GM18867 (cell line): ENCODE results near the gene PKP4.
"Not testable (repeated sequence)": the region's sequence is repeated elsewhere in the genome, so short reads cannot be mapped to it uniquely, and the experiment has no call there.

Experiments
- ATAC-seq: cut with Tn5 transposase; IDR thresholded peaks from one replicate; pipeline ENCODE4 v1.9.1; 2021; ENCODE audit warnings: mild to moderate bottlenecking, moderate library complexity; ENCODE audit not compliant: unreplicated experiment

PKP4 gene

DNA sequence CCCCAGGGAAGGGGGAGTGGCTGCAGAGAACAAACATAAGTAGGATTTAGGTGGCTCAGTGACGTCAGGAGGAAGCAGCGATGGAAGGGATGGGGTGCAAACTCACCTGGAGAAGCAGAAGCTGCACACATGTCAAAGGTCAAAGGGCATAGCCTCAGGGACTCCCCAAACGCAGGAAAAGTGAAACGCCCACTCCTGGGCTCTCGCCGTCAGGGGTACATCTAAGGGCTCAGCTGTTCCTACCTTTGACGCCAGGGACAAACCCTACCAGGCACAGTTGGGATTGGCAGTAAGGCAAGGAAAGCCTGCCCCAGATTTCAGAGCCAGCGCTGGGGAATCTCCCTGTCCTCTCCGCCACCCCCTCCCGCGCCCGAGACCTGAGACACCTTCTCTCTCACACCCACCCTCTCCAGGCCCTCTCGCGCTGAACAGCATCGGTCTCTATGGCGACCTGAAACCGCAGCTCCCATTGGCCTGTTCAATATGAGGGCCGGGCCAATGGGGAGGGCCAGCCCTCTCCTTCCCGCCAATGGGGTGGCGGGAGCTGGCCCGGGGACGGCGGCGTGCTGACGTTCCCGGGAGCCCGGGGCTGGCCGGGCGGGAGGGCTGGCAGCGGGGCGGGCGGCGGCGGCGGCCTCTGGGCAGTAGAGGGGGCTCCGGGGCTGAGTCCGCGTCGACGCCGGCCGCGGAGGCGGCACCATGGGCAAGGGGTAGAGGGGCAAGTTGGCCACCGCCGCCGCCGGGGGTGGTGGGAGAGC, at the start of gene PKP4, which contains the start of gene CCDC148:
Gene PKP4 (plus strand): TSS at position 644 of the 758 bp plus-strand sequence. CDS start 76,233 bp downstream, outside the sequence.
Gene CCDC148 (minus strand): TSS at position 445 of the 758 bp plus-strand sequence. CDS start 314 bp downstream, at position 131.
- peak; percentile 94 for ATAC-seq

- no peak for ATAC-seq
Observed at GRCh38 chr2:158407031-158407430, 49.7 kb upstream of the PKP4 start.

GRCh38 chr2:158410132-158410531, 46.6 kb upstream of the PKP4 start:
- ATAC-seq, result no peak

DNA sequence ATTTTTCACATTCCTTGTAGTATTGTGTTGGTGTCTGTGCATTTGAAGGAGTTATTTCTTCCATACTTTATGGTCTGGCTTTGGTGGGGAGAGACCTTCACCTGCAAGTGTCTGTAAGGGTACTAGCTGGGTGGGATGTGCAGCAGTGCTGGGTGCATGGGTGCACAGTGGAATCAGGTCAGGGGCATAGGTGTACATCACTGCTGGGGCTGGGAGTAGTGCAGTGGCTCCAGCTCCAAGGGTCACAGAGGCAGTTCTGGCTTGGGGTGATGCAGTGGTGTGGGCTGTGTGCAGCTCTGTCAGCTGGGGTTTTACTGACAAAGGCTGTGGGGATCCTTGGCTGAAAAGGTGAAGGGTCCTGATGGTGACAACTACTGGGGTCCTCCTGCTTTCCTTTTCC, 45.0 kb upstream of the PKP4 start:
- ATAC-seq, result no peak

DNA sequence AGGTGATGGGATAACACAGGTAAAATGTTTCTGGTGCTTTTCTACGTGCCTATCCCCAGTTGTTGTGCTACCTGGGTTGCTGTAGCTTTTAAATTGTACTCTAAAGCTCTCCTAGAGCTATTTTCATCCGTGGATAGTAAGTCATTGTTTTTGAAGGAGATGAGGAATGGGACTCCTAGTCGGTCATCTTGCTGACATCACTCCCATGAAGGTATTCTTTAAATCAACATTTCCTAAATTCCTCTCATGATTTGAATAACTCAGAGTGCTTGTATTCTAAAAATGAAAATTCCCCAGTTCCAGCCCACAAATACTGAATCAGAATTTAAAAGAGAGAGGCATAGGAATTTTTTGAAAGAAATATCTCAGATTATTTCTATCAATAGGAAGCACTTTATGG, 44.5 kb upstream of the PKP4 start:
- ATAC-seq, result no peak

DNA sequence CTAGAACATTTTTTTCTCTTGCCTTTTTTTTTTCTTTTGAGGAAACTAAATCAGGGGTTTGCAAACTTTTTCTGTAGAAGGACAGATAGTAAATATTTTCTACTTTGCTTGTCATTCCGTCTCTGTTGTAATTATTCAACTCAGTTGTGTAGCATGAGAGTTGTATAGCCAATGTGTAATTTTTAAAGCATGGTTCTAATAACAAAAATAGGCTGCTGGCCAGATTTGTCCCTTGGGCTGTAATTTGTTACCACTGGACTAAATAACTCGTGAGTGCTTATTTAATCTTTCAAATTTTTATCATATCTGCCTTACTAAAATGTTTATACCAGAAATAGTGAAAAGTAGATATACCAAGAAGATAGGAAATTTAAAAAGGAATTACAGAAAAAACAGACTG, 43.2 kb upstream of the PKP4 start:
- ATAC-seq, result no peak

- no peak for ATAC-seq
Observed at GRCh38 chr2:158414538-158414937, 42.2 kb upstream of the PKP4 start.

DNA sequence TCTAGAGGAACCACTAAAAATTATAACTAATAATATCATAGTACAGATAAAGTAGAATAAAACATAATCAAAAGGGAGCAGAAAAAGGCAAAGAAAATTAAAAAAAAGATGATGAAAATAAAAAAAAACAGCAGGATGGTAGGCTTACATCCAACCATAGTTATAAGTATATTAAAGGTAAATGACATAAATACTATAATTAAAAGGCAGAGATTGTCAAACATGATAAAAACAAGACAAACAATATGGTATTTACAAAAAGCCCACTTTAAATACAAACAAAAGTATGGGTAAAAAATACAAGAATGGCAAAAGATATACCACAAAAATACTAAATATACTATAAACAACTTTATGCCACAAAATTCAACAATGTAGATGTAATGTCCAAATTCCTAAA, 24.6 kb upstream of the PKP4 start:
- ATAC-seq, result no peak

DNA sequence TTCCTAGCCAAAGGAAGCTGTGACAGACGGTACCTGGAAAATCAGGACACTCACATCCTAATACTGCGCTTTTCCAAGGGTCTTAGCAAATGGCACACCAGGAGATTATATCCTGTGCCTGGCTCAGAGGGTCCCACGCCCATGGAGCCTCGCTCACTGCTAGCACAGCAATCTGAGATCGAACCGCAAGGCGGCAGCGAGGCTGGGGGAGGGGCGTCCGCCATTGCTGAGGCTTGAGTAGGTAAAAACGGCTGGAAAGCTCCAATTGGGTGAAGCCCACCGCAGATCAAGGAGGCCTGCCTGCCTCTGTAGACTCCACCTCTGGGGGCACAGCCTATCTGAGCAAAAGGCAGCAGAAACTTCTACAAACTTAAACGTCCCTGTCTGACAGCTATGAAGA, 23.0 kb upstream of the PKP4 start:
- not testable (repeated sequence) for ATAC-seq

GRCh38 chr2:158439062-158439461, 17.7 kb upstream of the PKP4 start:
- not testable (repeated sequence) for ATAC-seq

- no peak for ATAC-seq
Observed at GRCh38 chr2:158443606-158444005, 13.1 kb upstream of the PKP4 start.

GRCh38 chr2:158457092-158457825, 507 bp downstream of the PKP4 start:
- ATAC-seq, result peak; percentile 33

DNA sequence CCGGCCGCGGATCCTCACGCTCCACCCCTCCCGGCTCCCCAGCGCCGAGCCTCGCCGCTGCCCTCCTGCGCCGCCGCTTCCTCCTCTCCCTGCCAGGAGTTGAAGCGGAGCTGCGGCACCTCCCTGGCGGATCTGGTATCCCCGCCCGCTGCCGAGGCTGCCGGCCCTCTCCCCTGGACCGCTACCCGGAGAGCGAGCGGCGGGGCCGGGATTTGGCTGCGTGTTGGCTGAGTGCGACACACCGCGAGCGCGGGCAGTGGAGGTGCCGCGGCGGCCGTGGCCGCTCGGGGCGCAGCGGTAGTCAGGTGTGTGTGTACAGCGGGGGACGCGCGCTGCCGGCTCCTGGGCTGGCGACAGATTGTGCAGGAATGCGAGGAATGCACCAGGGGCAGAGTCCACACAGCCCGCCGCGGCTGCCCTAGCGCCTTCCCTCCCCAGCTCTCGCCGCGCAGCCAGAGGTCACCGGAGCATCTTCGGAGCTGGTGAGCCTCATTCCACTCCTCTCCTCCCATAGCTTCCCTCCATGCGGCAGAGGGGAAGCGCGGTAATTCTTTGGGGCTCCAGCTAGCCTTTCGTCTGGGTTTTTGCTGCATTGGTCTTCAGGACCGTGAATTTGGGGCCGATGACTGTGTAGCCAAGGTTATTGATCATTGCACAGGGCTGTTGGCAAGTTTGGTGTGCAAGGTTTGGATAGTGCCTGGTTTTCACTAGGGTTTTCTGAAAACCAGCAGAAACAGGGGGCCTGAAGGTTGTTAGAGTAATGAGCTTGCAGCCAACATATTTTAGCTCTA, 1.3 kb downstream of the PKP4 start:
- ATAC-seq, result peak; percentile 58

DNA sequence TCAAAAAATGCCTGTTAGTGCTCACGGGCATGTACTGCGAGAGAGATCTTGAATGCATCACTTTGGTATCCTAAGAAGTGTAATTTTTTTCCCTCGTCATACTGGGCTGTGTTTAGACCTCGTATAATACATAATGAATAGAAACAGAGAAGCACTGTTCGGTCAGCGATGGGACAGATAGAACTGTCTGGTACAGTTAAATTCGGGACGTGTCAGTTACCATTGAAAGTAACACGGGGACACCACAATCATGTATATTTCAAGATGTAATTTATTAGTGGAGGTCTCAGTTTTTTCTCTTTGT, 1.8 kb downstream of the PKP4 start:
- no peak for ATAC-seq

GRCh38 chr2:158459161-158460003, 2.6 kb downstream of the PKP4 start:
- ATAC-seq, result no peak

DNA sequence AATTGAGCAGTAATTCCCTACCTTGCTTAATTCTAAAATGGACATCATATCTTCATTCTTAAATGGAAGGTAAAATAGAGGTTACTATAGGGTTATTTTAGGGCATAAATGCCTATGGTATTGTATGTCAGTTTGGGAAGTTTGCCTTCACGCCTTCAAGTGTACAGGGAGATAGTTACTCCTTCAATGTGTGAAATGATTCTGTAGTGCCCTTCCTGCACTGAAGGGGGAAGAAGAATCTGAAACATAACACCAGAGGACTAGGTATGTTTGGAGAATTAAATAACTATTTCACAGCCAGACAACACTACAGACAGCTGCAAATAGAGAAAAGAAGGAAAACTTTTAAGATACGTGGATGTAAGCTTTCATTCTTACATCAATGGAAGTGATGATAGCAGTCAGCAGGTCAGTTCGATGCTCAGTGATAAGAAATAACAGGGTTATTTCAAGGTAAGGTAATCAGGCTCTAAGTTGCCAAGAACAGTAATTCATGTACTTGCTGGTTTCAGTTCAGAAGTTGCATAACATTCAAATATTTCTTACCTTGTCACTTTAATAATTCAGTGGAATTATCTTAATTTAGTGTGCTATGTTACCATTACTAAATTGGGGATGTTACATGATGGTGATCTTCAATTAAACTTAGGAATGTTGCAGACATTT, 4.0 kb downstream of the PKP4 start:
- no peak for ATAC-seq

DNA sequence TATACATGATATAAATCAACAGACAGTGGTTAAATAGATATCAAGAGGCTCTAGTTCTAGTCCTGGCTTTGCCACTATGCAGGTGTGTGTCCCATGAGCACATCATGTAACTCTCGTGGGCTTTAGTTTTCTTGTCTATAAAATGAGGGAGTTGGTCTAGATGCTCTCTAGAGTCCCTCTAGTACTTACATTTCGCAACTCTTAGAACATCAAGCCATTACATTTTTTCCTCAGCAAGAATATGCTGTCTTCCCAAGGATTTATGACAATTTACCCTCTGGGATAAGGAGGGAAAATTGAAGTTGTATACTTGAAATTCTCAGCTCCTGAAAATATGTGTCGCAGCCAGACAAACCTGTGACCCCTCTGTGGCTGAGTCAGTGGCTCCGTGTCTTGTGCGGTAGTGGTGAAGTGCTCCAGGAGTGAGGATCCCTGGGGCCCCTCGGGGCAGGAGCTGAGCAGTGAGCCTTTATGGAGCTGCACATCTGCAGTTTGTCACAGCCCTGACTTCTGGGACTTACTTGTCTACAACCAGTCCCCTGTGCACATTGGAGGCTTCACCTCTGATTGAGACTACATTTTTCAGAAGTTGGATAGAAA, 6.8 kb downstream of the PKP4 start:
- no peak for ATAC-seq

DNA sequence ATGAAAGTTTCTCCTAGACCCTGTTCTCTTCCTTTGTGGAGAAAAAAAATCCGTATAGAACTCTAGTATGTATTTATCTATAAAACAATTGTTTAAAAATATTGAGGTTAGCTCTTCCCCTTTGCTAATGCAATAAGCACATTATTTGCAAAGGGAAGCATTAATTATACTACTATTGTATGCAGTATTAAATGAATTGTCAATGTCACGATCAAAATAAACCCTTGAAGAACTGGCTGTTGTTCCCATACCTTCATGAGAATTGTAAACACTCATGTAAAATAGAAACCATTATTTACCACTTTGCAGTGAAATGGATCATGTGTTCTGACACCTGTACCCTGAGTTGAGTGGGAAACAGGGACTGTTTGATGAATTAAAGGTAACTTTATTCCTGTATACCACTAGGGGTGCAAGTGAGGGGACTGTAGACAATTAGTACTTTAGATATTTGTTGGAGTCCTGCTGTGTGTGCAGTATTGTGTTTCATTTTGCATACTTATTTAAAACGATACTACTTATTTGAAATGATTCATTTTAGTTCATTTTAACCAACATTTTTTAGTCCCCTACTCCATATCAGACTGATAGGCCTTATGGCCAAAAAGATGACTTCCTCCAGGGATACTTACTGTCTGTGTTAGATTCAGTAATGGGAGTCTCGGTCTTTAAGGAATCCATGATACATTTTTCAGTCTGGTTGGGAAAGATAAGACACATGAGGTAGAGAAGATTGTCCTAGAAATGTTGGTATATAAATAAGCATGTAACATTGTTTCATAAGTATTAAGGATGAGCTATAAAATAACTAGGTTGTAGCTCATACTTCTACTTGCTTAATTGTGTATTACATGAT, 7.9 kb downstream of the PKP4 start:
- ATAC-seq, result peak; percentile 84

DNA sequence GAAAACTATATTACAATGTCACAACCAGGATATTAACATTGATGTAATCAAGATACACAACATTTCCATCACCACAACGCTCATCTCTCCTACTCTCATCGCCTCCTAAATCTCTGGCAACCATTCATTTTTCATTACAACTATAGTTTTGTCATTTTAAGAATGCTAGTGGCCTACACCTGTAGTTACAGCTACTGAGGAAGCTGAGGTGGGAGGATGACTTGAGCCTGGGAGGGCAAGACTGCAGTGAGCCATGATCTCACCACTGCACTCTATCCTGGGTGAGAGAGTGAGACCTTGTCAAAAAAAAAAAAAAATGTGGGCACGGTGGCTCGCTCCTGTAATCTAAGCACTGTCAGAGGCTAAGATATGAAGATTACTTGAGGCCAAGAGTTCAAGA, 10.5 kb downstream of the PKP4 start:
- no peak for ATAC-seq
